Ovary (tissue), 3 donors: ENCODE results near the gene BMPR1A.

ENCODE experiments used
- CTCF ChIP-seq, 3 donors: fragments of 450-650 bp in 2 of 3; fragments of 200-600 bp in 1 of 3; IDR thresholded peaks; one replicate each; pipeline versions ENCODE4 v1.5.1 to v1.8.0; 2016 to 2022; ENCODE audit warnings: antibody characterized with exemption in 3 of 3, mild to moderate bottlenecking in 1 of 3
- EP300 ChIP-seq: sonication (generic); formaldehyde crosslinking; IDR thresholded peaks from one replicate; pipeline ENCODE4 v1.6.1; 2017; ENCODE audit warnings: antibody characterized with exemption
- POLR2A ChIP-seq: fragments of 450-650 bp; IDR thresholded peaks from one replicate; pipeline ENCODE4 v1.6.1; 2017; ENCODE audit warnings: antibody characterized with exemption, mild to moderate bottlenecking, moderate library complexity
- donor health status: DM: no; HTN: no; CAD: no.

DNA sequence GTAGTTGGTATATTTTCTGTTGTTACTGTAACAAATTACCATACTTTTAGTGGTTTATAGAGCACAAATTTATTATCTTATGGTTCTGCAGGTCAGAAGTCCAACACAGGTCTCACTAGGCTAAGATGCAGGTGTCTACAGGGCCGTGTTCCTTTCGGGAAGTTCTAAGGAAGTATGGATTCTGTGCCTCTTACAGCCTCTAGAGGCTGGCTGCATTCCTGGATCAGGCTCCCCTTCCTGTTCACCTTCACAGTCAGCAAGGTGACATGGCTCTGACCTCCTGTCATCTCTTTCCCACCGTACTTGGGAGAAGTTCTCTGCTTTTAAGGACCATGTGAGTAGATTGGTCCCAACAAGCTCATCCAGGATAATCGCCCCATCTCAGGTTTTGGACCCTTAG lies 37.3 kb downstream of the BMPR1A start:
- TF ChIP-seq CTCF (IDR thresholded peaks at IDR 0.05) (no peak), POLR2A (no peak), EP300 (no peak)
